GM12878 (cell line): ENCODE measurements around the gene CLIC6. TPM values are rescaled to one million over a fixed set of nuclear protein-coding genes. Genes with fewer than 3 reads are reported as not detected.

Source experiments
- BCLAF1 ChIP-seq: fragments of 450-650 bp; IDR thresholded peaks from 2 replicates; pipeline ENCODE4 v1.6.1; 2017; ENCODE audit warnings: antibody characterized with exemption, mild to moderate bottlenecking, moderate library complexity
- BRCA1 ChIP-seq: IDR thresholded peaks from 2 replicates; pipeline ENCODE4 v1.6.1; 2011; ENCODE audit warnings: low read depth, low read length, improper control_type of control experiment
- CBX3 ChIP-seq: fragments of 200-600 bp; sonication (generic); IDR thresholded peaks from 2 replicates; pipeline ENCODE4 v1.6.1; 2016; ENCODE audit warnings: low read depth, borderline replicate concordance
- CHD4 ChIP-seq: fragments of 200-600 bp; sonication (generic); IDR thresholded peaks from 2 replicates; pipeline ENCODE4 v1.6.1; 2016; ENCODE audit warnings: mild to moderate bottlenecking
- E2F4 ChIP-seq: IDR thresholded peaks from 2 replicates; pipeline ENCODE4 v1.6.1; 2012; ENCODE audit warnings: low read depth, low read length, improper control_type of control experiment
- EP300 ChIP-seq, 2 experiments: fragments of 150-350 bp in 1 of 2; IDR thresholded peaks; 2 replicates each; pipeline ENCODE4 v1.6.1; 2011 to 2012; ENCODE audit warnings: low read depth in 2 of 2, low read length in 2 of 2, borderline replicate concordance in 1 of 2, improper control_type of control experiment in 1 of 2, inconsistent platforms in 1 of 2; ENCODE audit not compliant: control insufficient read depth in 1 of 2
- MEF2A ChIP-seq: IDR thresholded peaks from 2 replicates; pipeline ENCODE4 v1.6.1; 2011; ENCODE audit warnings: low read depth, mild to moderate bottlenecking, low read length, moderate library complexity; ENCODE audit not compliant: insufficient read depth
- MLLT1 ChIP-seq: fragments of 450-650 bp; IDR thresholded peaks from 2 replicates; pipeline ENCODE4 v1.6.1; 2016; ENCODE audit warnings: mild to moderate bottlenecking
- MTA2 ChIP-seq: fragments of 450-650 bp; IDR thresholded peaks from 2 replicates; pipeline ENCODE4 v1.6.1; 2016; ENCODE audit warnings: low read depth, mild to moderate bottlenecking, moderate library complexity
- MXI1 ChIP-seq: fragments of 150-350 bp; IDR thresholded peaks from 2 replicates; pipeline ENCODE4 v1.6.1; 2011; ENCODE audit warnings: low read depth, mild to moderate bottlenecking, inconsistent platforms, low read length, improper control_type of control experiment
- MYB ChIP-seq: fragments of 150-350 bp; IDR thresholded peaks from 2 replicates; pipeline ENCODE4 v1.6.1; 2014; ENCODE audit warnings: mild to moderate bottlenecking, low read depth, low read length, borderline replicate concordance
- NRF1 ChIP-seq: conservative IDR thresholded peaks from 2 replicates; pipeline ENCODE4 v1.6.1; 2011; ENCODE audit warnings: mild to moderate bottlenecking, low read depth, low read length, improper control_type of control experiment
- PML ChIP-seq: IDR thresholded peaks from 2 replicates; pipeline ENCODE4 v1.6.1; 2012; ENCODE audit warnings: low read length, inconsistent platforms
- TARDBP ChIP-seq: IDR thresholded peaks from 2 replicates; pipeline ENCODE4 v1.6.1; 2016; ENCODE audit warnings: borderline replicate concordance
- TCF7 ChIP-seq: IDR thresholded peaks from 2 replicates; pipeline ENCODE4 v1.6.1; 2014; ENCODE audit warnings: antibody characterized with exemption, borderline replicate concordance
- ZNF592 ChIP-seq: fragments of 450-650 bp; IDR thresholded peaks from 2 replicates; pipeline ENCODE4 v1.6.1; 2017; ENCODE audit warnings: mild to moderate bottlenecking, moderate library complexity
- ZZZ3 ChIP-seq: IDR thresholded peaks from 2 replicates; pipeline ENCODE4 v1.6.1; 2011; ENCODE audit warnings: low read depth; ENCODE audit not compliant: control insufficient read depth, insufficient read length
- polyA plus RNA-seq, 11 experiments: library from polyadenylated mRNA; depleted of rRNA in 4 of 11; unstranded in 6 of 11; stranded (reverse) in 5 of 11; fragments of >200 nt; fragmentation: Nextera tagmentation in 4 of 11; fragmentation: Illumina TruSeq in 1 of 11; extraction: Ambion mirVana in 4 of 11; extraction: Trizol in 1 of 11; gene quantifications; 1 replicate in 1 of 11; 2 replicates in 10 of 11; pipeline versions ENCODE4 v1.2.1 to v1.2.3, GENCODE V29; 2011 to 2016; ENCODE audit warnings: inconsistent platforms in 2 of 11, missing spikeins in 2 of 11, low read depth in 1 of 11
- total RNA-seq, 4 experiments: library from RNA; depleted of rRNA in 3 of 4; stranded (reverse); fragments of >200 nt in 3 of 4; fragmentation: Illumina TruSeq in 1 of 4; extraction: Trizol in 1 of 4; gene quantifications; 2 replicates each; pipeline versions ENCODE4 v1.2.1 to v1.2.3, GENCODE V29; 2013 to 2021

Gene CLIC6
- total and polyA plus RNA-seq, 10 of the 15 experiments (the other 5 are each of a cell fraction or from before 2014, with no cell fraction given) = 5.7 to 34.1 (median 11.2) TPM

GRCh38 chr21:34670220-34670961 lies 1.6 kb downstream of the CLIC6 start (continued):
- TF ChIP-seq ZNF592 (no peak), E2F4 (no peak), TCF7 (no peak), PML (no peak), CHD4 (no peak), MEF2A (no peak), MXI1 (no peak), MTA2 (no peak), BCLAF1 (no peak), CBX3 (no peak), BRCA1 (no peak), TARDBP (no peak), ZZZ3 (no peak), NRF1 (no peak), MYB (no peak), MLLT1 (no peak), EP300 (IDR thresholded peaks at IDR 0.05; ENCODE audit: borderline replicate concordance in 1 of 2, control insufficient read depth in 1 of 2, low read depth in 2 of 2, low read length in 2 of 2) (no peak)
